Osteocyte (in vitro differentiated cells): Measurements from ENCODE around the gene U2AF2. TPM values are rescaled to one million over a fixed set of nuclear protein-coding genes. Genes with fewer than 3 reads are reported as not detected.

Source experiments
- DNase-seq: peaks from one replicate; pipeline ENCODE4 v3.0.0; 2021; ENCODE audit warnings: mixed read lengths; ENCODE audit not compliant: unreplicated experiment; ENCODE audit errors: extremely low spot score
- H3K27ac Mint-ChIP-seq: one replicate; pipeline ENCODE4 v1.8.0; 2021; ENCODE audit warnings: mild to moderate bottlenecking, mixed read lengths; ENCODE audit not compliant: unreplicated experiment
- H3K27me3 Mint-ChIP-seq: one replicate; pipeline ENCODE4 v1.8.0; 2021; ENCODE audit warnings: mixed read lengths; ENCODE audit not compliant: unreplicated experiment
- H3K36me3 Mint-ChIP-seq: one replicate; pipeline ENCODE4 v1.8.0; 2021; ENCODE audit warnings: mixed read lengths; ENCODE audit not compliant: unreplicated experiment
- H3K4me1 Mint-ChIP-seq: one replicate; pipeline ENCODE4 v1.8.0; 2021; ENCODE audit warnings: mixed read lengths; ENCODE audit not compliant: unreplicated experiment
- H3K4me3 Mint-ChIP-seq: one replicate; pipeline ENCODE4 v1.8.0; 2021; ENCODE audit warnings: mild to moderate bottlenecking, moderate library complexity, mixed read lengths; ENCODE audit not compliant: unreplicated experiment
- H3K9me3 Mint-ChIP-seq: one replicate; pipeline ENCODE4 v1.8.0; 2021; ENCODE audit warnings: mixed read lengths; ENCODE audit not compliant: unreplicated experiment
- CTCF ChIP-seq: fragments of 200-600 bp; sonication (generic); IDR thresholded peaks from 2 replicates; pipeline ENCODE4 v1.5.0; 2021; ENCODE audit warnings: antibody characterized with exemption, mild to moderate bottlenecking, moderate library complexity
- total RNA-seq: library from RNA; stranded (reverse); gene quantifications from 2 replicates; pipeline ENCODE4 v1.2.1, GENCODE V29; 2021

U2AF2 gene
- total RNA-seq, 1 donor from 2014 or later = 189 TPM

DNA sequence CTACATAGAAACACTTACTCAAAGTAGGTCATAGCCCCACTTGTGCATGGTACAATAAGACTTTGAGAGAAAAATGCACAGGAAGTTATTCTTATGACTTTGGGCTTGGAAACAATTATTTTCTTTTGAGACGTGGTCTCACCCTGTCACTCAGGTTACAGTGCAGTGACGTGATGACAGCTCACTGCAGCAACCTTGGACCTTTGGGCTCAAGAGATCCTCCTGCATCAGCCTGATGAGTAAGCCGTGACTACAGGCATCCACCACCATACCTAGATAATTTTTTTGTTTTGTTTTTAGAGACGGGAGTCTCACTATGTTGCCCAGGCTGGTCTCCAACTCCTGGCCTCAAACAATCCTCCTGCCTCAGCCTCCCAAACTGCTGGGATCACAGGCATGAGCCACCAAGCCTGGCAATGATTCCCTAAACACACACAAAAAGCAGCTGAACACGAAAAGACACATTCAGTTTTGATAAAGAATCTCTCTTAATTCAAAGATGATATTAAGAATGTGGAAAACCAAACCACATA lies 65.4 kb downstream of the U2AF2 start:
- TF ChIP-seq CTCF = no peak
- DNase-seq = no peak
- no peaks in the 10 kb centered on the region for H3K36me3 Mint-ChIP-seq
- H3K9me3 Mint-ChIP-seq = peaks cover 24% of the 10 kb centered on the region
- H3K4me3 Mint-ChIP-seq = no peak overlapping the region
- no peaks in the 10 kb centered on the region for H3K4me1 Mint-ChIP-seq
- no peaks in the 10 kb centered on the region for H3K27me3 Mint-ChIP-seq
- H3K27ac Mint-ChIP-seq = no peak overlapping the region

DNA sequence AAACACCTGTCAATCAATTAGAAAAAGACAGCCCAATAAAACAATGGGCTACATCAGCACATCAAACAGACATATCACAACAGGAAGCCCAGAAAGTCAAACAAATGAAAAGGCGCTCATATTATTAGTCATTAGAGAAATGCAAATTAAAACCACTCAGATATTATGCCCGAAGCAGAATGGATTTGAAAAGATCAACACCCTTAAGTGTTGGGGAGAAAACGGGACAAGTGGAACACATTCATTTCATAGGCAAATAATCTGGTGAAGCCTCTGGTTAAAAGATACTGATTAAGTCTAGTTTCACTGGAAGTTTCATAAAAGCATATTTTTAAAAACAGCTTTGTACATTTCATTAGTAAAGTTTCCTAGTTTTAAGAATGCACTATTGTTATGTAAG lies 66.0 kb downstream of the U2AF2 start:
- Mint-ChIP-seq H3K27me3 (no peaks in the 10 kb centered on the region), H3K9me3 (peaks cover 24% of the 10 kb centered on the region), H3K36me3 (no peaks in the 10 kb centered on the region), H3K4me3 (no peak overlapping the region), H3K27ac (no peak overlapping the region), H3K4me1 (no peaks in the 10 kb centered on the region)
- TF ChIP-seq CTCF = no peak
- no peak for DNase-seq

GRCh38 chr19:55723491-55723890 lies 68.7 kb downstream of the U2AF2 start:
- Mint-ChIP-seq H3K27ac (no peak overlapping the region), H3K27me3 (no peaks in the 10 kb centered on the region), H3K4me1 (no peaks in the 10 kb centered on the region), H3K9me3 (peaks cover 24% of the 10 kb centered on the region), H3K4me3 (no peak overlapping the region), H3K36me3 (no peaks in the 10 kb centered on the region)
- no peak for DNase-seq
- TF ChIP-seq CTCF = no peak

Other genes with a start within 250 kb of the U2AF2 start
- 70.7 and 71.1 TPM in 2 replicates for gene UBE2S, start 247.2 kb upstream of the U2AF2 start, total RNA-seq
- gene SHISA7, start 211.7 kb upstream of the U2AF2 start, total RNA-seq = not detected in 2 replicates
- gene ISOC2, start 193.4 kb upstream of the U2AF2 start, total RNA-seq = 37.0 and 39.8 TPM in 2 replicates
- gene C19orf85, start 190.3 kb upstream of the U2AF2 start, total RNA-seq = not detected in 2 replicates
- 10.4 and 11.6 TPM in 2 replicates for gene ZNF628, start 178.4 kb upstream of the U2AF2 start, total RNA-seq
- 54.2 and 58.2 TPM in 2 replicates for gene NAT14, start 169.8 kb upstream of the U2AF2 start, total RNA-seq
- 21.5 and 22.1 TPM in 2 replicates for gene SSC5D, start 166.6 kb upstream of the U2AF2 start, total RNA-seq
- not detected in 2 replicates for gene SBK2, start 117.9 kb upstream of the U2AF2 start, total RNA-seq
- not detected in 2 replicates for gene SBK3, start 109.5 kb upstream of the U2AF2 start, total RNA-seq
- 27.4 and 29.2 TPM in 2 replicates for gene ZNF579, start 74.2 kb upstream of the U2AF2 start, total RNA-seq
- gene FIZ1, start 55.5 kb upstream of the U2AF2 start, total RNA-seq = 17.0 and 19.1 TPM in 2 replicates
- 15.5 and 15.6 TPM in 2 replicates for gene ZNF524, start 54.7 kb upstream of the U2AF2 start, total RNA-seq
- gene ZNF865, start 49.4 kb upstream of the U2AF2 start, total RNA-seq = 16.9 and 19.2 TPM in 2 replicates
- 9.2 and 9.6 TPM in 2 replicates for gene ZNF784, start 30.5 kb upstream of the U2AF2 start, total RNA-seq
- 62.3 and 79.8 TPM in 2 replicates for gene ZNF580, start 14.0 kb upstream of the U2AF2 start, total RNA-seq
- 29.6 and 33.8 TPM in 2 replicates for gene ZNF581, start 11.4 kb upstream of the U2AF2 start, total RNA-seq
- gene CCDC106, start 6.8 kb upstream of the U2AF2 start, total RNA-seq = 25.9 and 28.1 TPM in 2 replicates
- 142 and 148 TPM in 2 replicates for gene EPN1, start 20.2 kb downstream of the U2AF2 start, total RNA-seq
- gene NLRP9, start 83.4 kb downstream of the U2AF2 start, total RNA-seq = not detected in 2 replicates
- not detected in 2 replicates for gene RFPL4A, start 104.1 kb downstream of the U2AF2 start, total RNA-seq
- gene RFPL4AL1, start 114.1 kb downstream of the U2AF2 start, total RNA-seq = not detected in 2 replicates
- gene NLRP11, start 177.0 kb downstream of the U2AF2 start, total RNA-seq = not detected in 2 replicates
- not detected in 2 replicates for gene NLRP4, start 181.5 kb downstream of the U2AF2 start, total RNA-seq